DND-41 (cell line): Measurements from ENCODE around the gene PGF.

Source experiments
- ATAC-seq: fragments of 200-7000 bp; cut with Tn5 transposase; 3 replicates; pipeline ENCODE4 v1.9.1; 2021; ENCODE audit warnings: low read depth; ENCODE audit not compliant: insufficient read depth
- DNase-seq: peaks from one replicate; pipeline ENCODE4 v3.0.0-alpha.2; 2020
- H2AFZ ChIP-seq: 2 replicates; pipeline ENCODE4 v1.6.0; 2012; ENCODE audit warnings: low read depth, low read length
- H3K27ac ChIP-seq: 2 replicates; pipeline ENCODE4 v1.5.1; 2012; ENCODE audit warnings: low read length, inconsistent platforms
- H3K27me3 ChIP-seq: fragments of 200-600 bp; sonication (generic); 2 replicates; pipeline ENCODE4 v1.6.0; 2012; ENCODE audit warnings: low read length, mild to moderate bottlenecking, inconsistent platforms; ENCODE audit not compliant: insufficient read depth, poor library complexity
- H3K36me3 ChIP-seq: 2 replicates; pipeline ENCODE4 v1.5.1; 2012; ENCODE audit warnings: low read length, inconsistent platforms; ENCODE audit not compliant: insufficient read depth
- H3K4me1 ChIP-seq: 2 replicates; pipeline ENCODE4 v1.5.1; 2012; ENCODE audit warnings: mild to moderate bottlenecking, low read length; ENCODE audit not compliant: insufficient read depth
- H3K4me2 ChIP-seq: 2 replicates; pipeline ENCODE4 v1.6.0; 2012; ENCODE audit warnings: mild to moderate bottlenecking, moderate library complexity, low read length, inconsistent platforms; ENCODE audit not compliant: insufficient read depth
- H3K4me3 ChIP-seq, 2 experiments: fragments of 200-600 bp in 1 of 2; shearing (Covaris generic) in 1 of 2; 2 replicates each; pipeline ENCODE4 v1.5.1; 2012 to 2016; ENCODE audit warnings: inconsistent platforms in 2 of 2, low read length in 2 of 2, mild to moderate bottlenecking in 2 of 2, low read depth in 1 of 2, moderate library complexity in 1 of 2
- H3K79me2 ChIP-seq: 2 replicates; pipeline ENCODE4 v1.6.0; 2012; ENCODE audit warnings: low read length, inconsistent platforms; ENCODE audit not compliant: insufficient read depth
- H3K9ac ChIP-seq: 2 replicates; pipeline ENCODE4 v1.6.0; 2012; ENCODE audit warnings: low read depth, mild to moderate bottlenecking, inconsistent platforms, low read length, moderate library complexity
- H3K9me3 ChIP-seq: 2 replicates; pipeline ENCODE4 v1.5.1; 2012; ENCODE audit warnings: low read length, moderate library complexity, mild to moderate bottlenecking, inconsistent platforms; ENCODE audit not compliant: insufficient read depth, severe bottlenecking
- H4K20me1 ChIP-seq: 2 replicates; pipeline ENCODE4 v1.6.0; 2012; ENCODE audit warnings: low read length; ENCODE audit not compliant: insufficient read depth
- EZH2 ChIP-seq: IDR thresholded peaks from 3 replicates; pipeline ENCODE4 v1.6.1; 2012; ENCODE audit warnings: borderline replicate concordance, low read depth, mild to moderate bottlenecking, moderate library complexity, low read length, inconsistent platforms; ENCODE audit not compliant: severe bottlenecking
- TF ChIP-seq, protein P1 (sequence below): IDR thresholded peaks from 2 replicates; pipeline ENCODE4 v1.5.1; 2012; ENCODE audit warnings: borderline replicate concordance, low read length, moderate library complexity, mild to moderate bottlenecking; ENCODE audit not compliant: poor library complexity, severe bottlenecking; ENCODE audit errors: extremely low read depth

PGF gene

DNA sequence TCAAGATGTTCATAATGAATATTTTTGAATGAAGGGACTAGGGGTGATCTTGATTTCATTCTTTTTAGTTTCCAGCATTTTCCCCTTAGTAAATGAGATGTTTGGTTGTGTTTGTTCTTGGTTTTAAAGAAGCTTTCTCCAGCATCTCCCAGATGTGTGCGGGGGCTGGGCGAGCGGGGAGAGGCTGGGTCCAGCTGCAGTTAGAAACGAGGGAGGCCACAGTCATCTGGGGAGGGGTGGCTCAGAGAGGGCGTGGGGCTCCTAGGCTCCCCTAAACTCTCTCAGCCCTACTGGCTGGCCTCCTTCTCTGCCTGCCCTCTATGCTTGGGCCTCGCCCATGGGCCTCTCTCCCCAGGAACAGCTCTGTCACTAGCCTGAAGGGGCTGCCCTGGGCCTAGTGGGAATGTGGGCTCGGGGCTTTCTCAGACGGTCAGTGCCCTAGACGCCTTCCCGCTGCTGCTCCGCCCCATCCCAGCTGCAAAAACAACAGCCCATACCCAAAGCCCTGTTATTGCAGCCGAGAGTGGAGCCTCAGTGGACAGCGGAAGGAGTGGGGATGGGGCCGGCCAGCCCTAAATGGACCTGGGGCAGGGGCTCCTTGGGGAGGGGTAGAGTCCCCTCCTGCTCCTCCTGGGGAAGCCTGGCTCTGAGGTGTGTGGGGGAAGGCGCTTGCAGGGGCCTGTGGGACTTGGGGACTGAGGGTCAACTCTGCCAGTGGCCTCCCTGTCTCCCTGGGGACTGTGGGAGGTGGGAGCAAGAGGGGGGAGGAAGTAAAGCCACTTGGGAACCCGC lies 29.0 kb upstream of the PGF start:
- H3K4me1 ChIP-seq, result no peaks in the 10 kb centered on the region

GRCh38 chr14:74983343-74983742 lies 27.9 kb upstream of the PGF start:
- no peak overlapping the region for H3K9ac ChIP-seq
- H3K79me2 ChIP-seq, result no peaks in the 10 kb centered on the region
- H3K9me3 ChIP-seq, result no peaks in the 10 kb centered on the region
- H2AFZ ChIP-seq, result no peak overlapping the region
- TF ChIP-seq EZH2, result no peak
- TF ChIP-seq, protein P1, sequence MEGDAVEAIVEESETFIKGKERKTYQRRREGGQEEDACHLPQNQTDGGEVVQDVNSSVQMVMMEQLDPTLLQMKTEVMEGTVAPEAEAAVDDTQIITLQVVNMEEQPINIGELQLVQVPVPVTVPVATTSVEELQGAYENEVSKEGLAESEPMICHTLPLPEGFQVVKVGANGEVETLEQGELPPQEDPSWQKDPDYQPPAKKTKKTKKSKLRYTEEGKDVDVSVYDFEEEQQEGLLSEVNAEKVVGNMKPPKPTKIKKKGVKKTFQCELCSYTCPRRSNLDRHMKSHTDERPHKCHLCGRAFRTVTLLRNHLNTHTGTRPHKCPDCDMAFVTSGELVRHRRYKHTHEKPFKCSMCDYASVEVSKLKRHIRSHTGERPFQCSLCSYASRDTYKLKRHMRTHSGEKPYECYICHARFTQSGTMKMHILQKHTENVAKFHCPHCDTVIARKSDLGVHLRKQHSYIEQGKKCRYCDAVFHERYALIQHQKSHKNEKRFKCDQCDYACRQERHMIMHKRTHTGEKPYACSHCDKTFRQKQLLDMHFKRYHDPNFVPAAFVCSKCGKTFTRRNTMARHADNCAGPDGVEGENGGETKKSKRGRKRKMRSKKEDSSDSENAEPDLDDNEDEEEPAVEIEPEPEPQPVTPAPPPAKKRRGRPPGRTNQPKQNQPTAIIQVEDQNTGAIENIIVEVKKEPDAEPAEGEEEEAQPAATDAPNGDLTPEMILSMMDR, result no peak
- no peaks in the 10 kb centered on the region for H3K4me1 ChIP-seq
- no peaks in the 10 kb centered on the region for H3K36me3 ChIP-seq
- ATAC-seq (no peak), DNase-seq (no peak)
- H3K27ac ChIP-seq, result no peak overlapping the region
- H4K20me1 ChIP-seq, result no peaks in the 10 kb centered on the region
- no peaks in the 10 kb centered on the region for H3K27me3 ChIP-seq
- no peak overlapping the region for H3K4me3 ChIP-seq
- no peak overlapping the region for H3K4me2 ChIP-seq

More for the DNA sequence above, 29.0 kb upstream of the PGF start:
- Histone ChIP-seq H3K4me2 (no peak overlapping the region), H2AFZ (no peak overlapping the region), H3K9ac (no peak overlapping the region), H3K9me3 (no peaks in the 10 kb centered on the region), H3K27ac (no peak overlapping the region), H4K20me1 (no peaks in the 10 kb centered on the region), H3K4me3 (no peak overlapping the region), H3K36me3 (no peaks in the 10 kb centered on the region), H3K27me3 (no peaks in the 10 kb centered on the region), H3K79me2 (no peaks in the 10 kb centered on the region)
- ATAC-seq (no peak), DNase-seq (no peak)
- TF ChIP-seq, protein P1, result no peak
- no peak for TF ChIP-seq EZH2

DNA sequence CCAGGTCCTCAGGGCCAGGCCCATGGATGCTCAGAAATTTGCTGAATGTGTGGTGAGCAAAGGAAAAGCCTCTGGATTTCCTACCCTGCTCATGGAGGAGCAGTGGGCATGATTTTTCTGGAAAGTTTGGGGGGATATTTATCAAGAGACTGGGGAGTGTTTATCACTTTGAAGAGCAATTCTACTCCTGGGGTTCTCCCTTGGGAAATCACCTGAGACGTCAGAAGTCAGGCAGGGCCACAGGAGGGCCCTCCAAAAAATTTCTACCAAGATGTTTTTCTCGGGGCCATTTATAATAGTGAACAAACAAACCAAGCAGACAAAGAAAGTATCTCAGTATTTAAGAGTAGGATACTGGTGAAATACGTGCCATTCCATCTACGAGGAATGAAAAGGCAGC lies 27.3 kb upstream of the PGF start:
- Histone ChIP-seq H3K36me3 (no peaks in the 10 kb centered on the region), H3K9me3 (no peaks in the 10 kb centered on the region), H4K20me1 (no peaks in the 10 kb centered on the region), H3K27ac (no peak overlapping the region), H2AFZ (no peak overlapping the region), H3K9ac (no peak overlapping the region), H3K4me2 (no peak overlapping the region), H3K4me1 (no peaks in the 10 kb centered on the region), H3K27me3 (no peaks in the 10 kb centered on the region), H3K79me2 (no peaks in the 10 kb centered on the region), H3K4me3 (no peak overlapping the region)
- DNase-seq (no peak), ATAC-seq (no peak)
- TF ChIP-seq, protein P1, result no peak
